HEK293T (cell line): ENCODE measurements around the gene CD164L2.

ENCODE experiments used
- BHLHE40 ChIP-seq: fragments of 450-650 bp; IDR thresholded peaks from 2 replicates; pipeline ENCODE4 v1.6.1; 2016; ENCODE audit warnings: mild to moderate bottlenecking, moderate library complexity, borderline replicate concordance
- CTBP1 ChIP-seq: fragments of 450-650 bp; IDR thresholded peaks from 2 replicates; pipeline ENCODE4 v1.6.1; 2016; ENCODE audit warnings: borderline replicate concordance
- FOXA1 ChIP-seq: fragments of 450-650 bp; IDR thresholded peaks from 2 replicates; pipeline ENCODE4 v1.6.1; 2016; ENCODE audit warnings: mild to moderate bottlenecking
- FOXK2 ChIP-seq: fragments of 450-650 bp; IDR thresholded peaks from 2 replicates; pipeline ENCODE4 v1.6.1; 2016; ENCODE audit warnings: mild to moderate bottlenecking
- NFRKB ChIP-seq: fragments of 450-650 bp; IDR thresholded peaks from 2 replicates; pipeline ENCODE4 v1.6.1; 2016; ENCODE audit warnings: mild to moderate bottlenecking, moderate library complexity
- SP1 ChIP-seq: fragments of 450-650 bp; IDR thresholded peaks from 2 replicates; pipeline ENCODE4 v1.6.1; 2017
- SUZ12 ChIP-seq: fragments of 450-650 bp; IDR thresholded peaks from 2 replicates; pipeline ENCODE4 v1.6.1; 2016; ENCODE audit warnings: mild to moderate bottlenecking
- TF ChIP-seq, protein P1 (sequence below): fragments of 450-650 bp; IDR thresholded peaks from 2 replicates; pipeline ENCODE4 v1.6.1; 2016

- TF ChIP-seq FOXA1 (no peak), BHLHE40 (no peak), SP1 (no peak), CTBP1 (no peak), NFRKB (no peak), FOXK2 (no peak), SUZ12 (no peak)
- TF ChIP-seq, protein P1, sequence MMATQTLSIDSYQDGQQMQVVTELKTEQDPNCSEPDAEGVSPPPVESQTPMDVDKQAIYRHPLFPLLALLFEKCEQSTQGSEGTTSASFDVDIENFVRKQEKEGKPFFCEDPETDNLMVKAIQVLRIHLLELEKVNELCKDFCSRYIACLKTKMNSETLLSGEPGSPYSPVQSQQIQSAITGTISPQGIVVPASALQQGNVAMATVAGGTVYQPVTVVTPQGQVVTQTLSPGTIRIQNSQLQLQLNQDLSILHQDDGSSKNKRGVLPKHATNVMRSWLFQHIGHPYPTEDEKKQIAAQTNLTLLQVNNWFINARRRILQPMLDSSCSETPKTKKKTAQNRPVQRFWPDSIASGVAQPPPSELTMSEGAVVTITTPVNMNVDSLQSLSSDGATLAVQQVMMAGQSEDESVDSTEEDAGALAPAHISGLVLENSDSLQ: no peak
Observed at GRCh38 chr1:27367160-27367650, 15.9 kb downstream of the CD164L2 start.
